Measurements from ENCODE around the gene FLII.

DNA sequence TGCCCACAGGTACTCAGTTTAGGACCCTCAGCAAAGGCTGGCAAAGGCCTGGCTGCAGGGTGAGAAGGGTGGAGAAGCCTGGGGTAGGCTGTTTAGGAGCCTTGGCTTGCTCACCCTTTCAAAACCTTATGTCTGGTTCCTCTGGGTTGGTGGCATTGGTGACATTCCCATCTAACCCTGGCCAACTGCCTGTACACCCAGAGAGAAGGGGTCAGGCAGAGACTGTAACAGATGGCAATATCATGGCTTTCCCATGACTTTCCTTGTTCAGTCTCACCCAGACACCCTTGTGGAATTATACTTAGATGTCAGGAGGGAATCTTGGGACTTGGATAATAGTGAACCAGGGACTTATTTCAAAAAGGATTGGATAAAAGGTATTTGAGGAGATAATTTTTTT is 51.6 kb downstream of the FLII start:
- TF ChIP-seq, protein P1, sequence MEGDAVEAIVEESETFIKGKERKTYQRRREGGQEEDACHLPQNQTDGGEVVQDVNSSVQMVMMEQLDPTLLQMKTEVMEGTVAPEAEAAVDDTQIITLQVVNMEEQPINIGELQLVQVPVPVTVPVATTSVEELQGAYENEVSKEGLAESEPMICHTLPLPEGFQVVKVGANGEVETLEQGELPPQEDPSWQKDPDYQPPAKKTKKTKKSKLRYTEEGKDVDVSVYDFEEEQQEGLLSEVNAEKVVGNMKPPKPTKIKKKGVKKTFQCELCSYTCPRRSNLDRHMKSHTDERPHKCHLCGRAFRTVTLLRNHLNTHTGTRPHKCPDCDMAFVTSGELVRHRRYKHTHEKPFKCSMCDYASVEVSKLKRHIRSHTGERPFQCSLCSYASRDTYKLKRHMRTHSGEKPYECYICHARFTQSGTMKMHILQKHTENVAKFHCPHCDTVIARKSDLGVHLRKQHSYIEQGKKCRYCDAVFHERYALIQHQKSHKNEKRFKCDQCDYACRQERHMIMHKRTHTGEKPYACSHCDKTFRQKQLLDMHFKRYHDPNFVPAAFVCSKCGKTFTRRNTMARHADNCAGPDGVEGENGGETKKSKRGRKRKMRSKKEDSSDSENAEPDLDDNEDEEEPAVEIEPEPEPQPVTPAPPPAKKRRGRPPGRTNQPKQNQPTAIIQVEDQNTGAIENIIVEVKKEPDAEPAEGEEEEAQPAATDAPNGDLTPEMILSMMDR (IDR thresholded peaks at IDR 0.05) = no peak
- TF ChIP-seq POLR2A (IDR thresholded peaks at IDR 0.05) = no peak
